GM21390 (cell line): ENCODE measurements around the gene WDR37.
"Not testable (repeated sequence)": the region's sequence is repeated elsewhere in the genome, so short reads cannot be mapped to it uniquely, and the experiment has no call there.

Source experiments
- ATAC-seq: cut with Tn5 transposase; IDR thresholded peaks from one replicate; pipeline ENCODE4 v1.9.1; 2021; ENCODE audit not compliant: unreplicated experiment

The WDR37 gene

GRCh38 chr10:1041514-1041913, 14.7 kb upstream of the WDR37 start:
- ATAC-seq: no peak

GRCh38 chr10:1043532-1043995, 12.6 kb upstream of the WDR37 start:
- ATAC-seq: peak; percentile 60

- no peak for ATAC-seq
Measured at GRCh38 chr10:1044146-1044545, 12.0 kb upstream of the WDR37 start.

GRCh38 chr10:1044964-1045363, 11.2 kb upstream of the WDR37 start:
- no peak for ATAC-seq

- ATAC-seq: no peak
Measured at GRCh38 chr10:1045415-1045814, 10.8 kb upstream of the WDR37 start.

GRCh38 chr10:1047937-1048336, 8.2 kb upstream of the WDR37 start:
- ATAC-seq: no peak

GRCh38 chr10:1048349-1048731, 7.8 kb upstream of the WDR37 start:
- ATAC-seq: peak; percentile 11

- peak; percentile 78 for ATAC-seq
Measured at GRCh38 chr10:1048732-1049424, 7.3 kb upstream of the WDR37 start, which contains the start of gene IDI1. Gene IDI1 (minus strand): TSS chr10:1049119. CDS start chr10:1049003, 116 bp downstream.

GRCh38 chr10:1049425-1049958, 6.7 kb upstream of the WDR37 start:
- no peak for ATAC-seq

GRCh38 chr10:1050145-1050544, 6.0 kb upstream of the WDR37 start:
- ATAC-seq: no peak

- ATAC-seq: no peak
Measured at GRCh38 chr10:1050554-1050953, 5.6 kb upstream of the WDR37 start.

GRCh38 chr10:1054684-1055083, 1.5 kb upstream of the WDR37 start:
- ATAC-seq: no peak

GRCh38 chr10:1057106-1057657, 997 bp downstream of the WDR37 start:
- ATAC-seq: no peak

- no peak for ATAC-seq
Measured at GRCh38 chr10:1058017-1058416, 1.8 kb downstream of the WDR37 start.

GRCh38 chr10:1059902-1060301, 3.7 kb downstream of the WDR37 start:
- ATAC-seq: no peak

- ATAC-seq: no peak
Measured at GRCh38 chr10:1061930-1062774, 6.0 kb downstream of the WDR37 start.

- no peak for ATAC-seq
Measured at GRCh38 chr10:1063232-1063865, 7.2 kb downstream of the WDR37 start.

- ATAC-seq: no peak
Measured at GRCh38 chr10:1064964-1065247, 8.7 kb downstream of the WDR37 start.

GRCh38 chr10:1066734-1067133, 10.5 kb downstream of the WDR37 start:
- not testable (repeated sequence) for ATAC-seq

GRCh38 chr10:1068380-1069361, 12.5 kb downstream of the WDR37 start:
- no peak for ATAC-seq
